Endothelial cell of umbilical vein (primary cell): ENCODE results near the gene ACAP1. TPM values are rescaled to one million over a fixed set of nuclear protein-coding genes. Genes with fewer than 3 reads are reported as not detected.

ENCODE experiments used
- BruUV-seq: library from RNA; stranded (reverse); fragments of 400-500 nt; replicated peaks from 2 replicates; lab custom pipeline; 2021; lab: Mats Ljungman, UMichigan
- CTCF ChIA-PET: fragments of 300-600, 350-600 bp; sonication (Branson Sonifier 250); formaldehyde crosslinking; loops from one replicate; lab custom pipeline; 2021; ENCODE audit warnings: antibody characterized with exemption, inconsistent platforms; lab: Charles Lee
- POLR2A ChIA-PET: fragments of 300-600, 350-600 bp; sonication (Branson Sonifier 250); formaldehyde crosslinking; loops from one replicate; lab custom pipeline; 2021; ENCODE audit warnings: antibody characterized with exemption, inconsistent platforms; lab: Charles Lee
- DNase-seq: peaks from one replicate; pipeline ENCODE4 v3.0.0-alpha.2; 2011; ENCODE audit warnings: low read depth, low spot score
- FAIRE-seq: peaks from 2 replicates; lab custom pipeline; 2011; peaks lifted over from hg19 to GRCh38; lab: Jason Lieb, UNC
- H2AFZ ChIP-seq: 2 replicates; pipeline ENCODE4 v1.6.0; 2012; ENCODE audit warnings: low read depth, low read length, control low read depth, inconsistent platforms
- H3K27ac ChIP-seq: 2 replicates; pipeline ENCODE4 v1.5.1; 2011; ENCODE audit warnings: low read depth, mild to moderate bottlenecking, control low read depth, low read length, moderate library complexity; ENCODE audit not compliant: insufficient read depth
- H3K27me3 ChIP-seq, 2 experiments: 2 replicates each; pipeline versions ENCODE4 v1.6.0 to v1.6.1; 2011; ENCODE audit warnings: low read length in 2 of 2, mixed read lengths in 1 of 2; ENCODE audit not compliant: control insufficient read depth in 2 of 2, insufficient read depth in 2 of 2
- H3K36me3 ChIP-seq, 2 experiments: 2 replicates in 1 of 2; 3 replicates in 1 of 2; pipeline ENCODE4 v1.5.1; 2011; ENCODE audit warnings: low read length in 2 of 2, mild to moderate bottlenecking in 1 of 2, moderate library complexity in 1 of 2; ENCODE audit not compliant: control insufficient read depth in 2 of 2, insufficient read depth in 2 of 2; ENCODE audit errors: extremely low read depth in 1 of 2
- H3K4me1 ChIP-seq: 3 replicates; pipeline ENCODE4 v1.5.1; 2011; ENCODE audit warnings: mild to moderate bottlenecking, low read length; ENCODE audit not compliant: control insufficient read depth, insufficient read depth; ENCODE audit errors: extremely low read depth
- H3K4me2 ChIP-seq: 2 replicates; pipeline ENCODE4 v1.6.1; 2011; ENCODE audit warnings: low read length, control low read depth, mixed read lengths; ENCODE audit not compliant: insufficient read depth
- H3K4me3 ChIP-seq, 3 experiments: fragments of 200-600 bp in 1 of 3; sonication (generic), shearing (Covaris generic) in 1 of 3; replicated peaks in 1 of 3; 2 replicates each; pipeline ENCODE4 v1.5.1; 2011 to 2016; ENCODE audit warnings: control low read depth in 3 of 3, low read length in 3 of 3, mild to moderate bottlenecking in 2 of 3, inconsistent platforms in 1 of 3, low read depth in 1 of 3, moderate library complexity in 1 of 3; ENCODE audit not compliant: insufficient read depth in 1 of 3
- H3K79me2 ChIP-seq: 2 replicates; pipeline ENCODE4 v1.6.0; 2012; ENCODE audit warnings: low read length, inconsistent platforms; ENCODE audit not compliant: control insufficient read depth, insufficient read depth
- H3K9ac ChIP-seq: replicated peaks from 2 replicates; pipeline ENCODE3; 2011; ENCODE audit warnings: low read length, control low read depth; ENCODE audit not compliant: insufficient read depth; ENCODE audit errors: extremely low read depth
- H3K9me1 ChIP-seq: replicated peaks from 3 replicates; pipeline ENCODE4 v1.6.0; 2011; ENCODE audit warnings: mild to moderate bottlenecking, low read length; ENCODE audit not compliant: control insufficient read depth, insufficient read depth; ENCODE audit errors: extremely low read depth
- H3K9me3 ChIP-seq: replicated peaks from 2 replicates; pipeline ENCODE4 v1.5.1; 2012; ENCODE audit warnings: low read length, inconsistent platforms; ENCODE audit not compliant: control insufficient read depth, insufficient read depth
- H4K20me1 ChIP-seq: replicated peaks from 2 replicates; pipeline ENCODE3; 2011; ENCODE audit warnings: mild to moderate bottlenecking, low read length; ENCODE audit not compliant: control insufficient read depth, insufficient read depth; ENCODE audit errors: extremely low read depth
- EZH2 ChIP-seq: IDR thresholded peaks from 2 replicates; pipeline ENCODE4 v1.6.1; 2012; ENCODE audit warnings: borderline replicate concordance, low read depth, mild to moderate bottlenecking, moderate library complexity, low read length, inconsistent platforms; ENCODE audit not compliant: severe bottlenecking
- FOS ChIP-seq: IDR thresholded peaks from 2 replicates; pipeline ENCODE4 v1.6.1; 2011; ENCODE audit warnings: mild to moderate bottlenecking, low read length, moderate library complexity, borderline replicate concordance; ENCODE audit not compliant: insufficient read depth
- GATA2 ChIP-seq: IDR thresholded peaks from 2 replicates; pipeline ENCODE4 v1.7.0; 2011; ENCODE audit warnings: low read depth, mild to moderate bottlenecking, moderate library complexity, mixed read lengths, low read length; ENCODE audit not compliant: insufficient read length, insufficient read depth
- JUN ChIP-seq: IDR thresholded peaks from 2 replicates; pipeline ENCODE4 v1.6.1; 2011; ENCODE audit warnings: borderline replicate concordance, low read depth; ENCODE audit not compliant: insufficient read length, insufficient read depth
- MYC ChIP-seq: IDR thresholded peaks from one replicate; pipeline ENCODE4 v1.6.1; 2011; ENCODE audit warnings: mild to moderate bottlenecking, low read depth, low read length
- POLR2A ChIP-seq: IDR thresholded peaks from 2 replicates; pipeline ENCODE4 v1.6.1; 2012; ENCODE audit warnings: low read depth, mild to moderate bottlenecking, control low read depth, low read length
- POLR2AphosphoS5 ChIP-seq: IDR thresholded peaks from 2 replicates; pipeline ENCODE4 v1.6.1; 2012; ENCODE audit warnings: low read depth, mild to moderate bottlenecking, control low read depth, low read length, moderate library complexity; ENCODE audit not compliant: insufficient read depth
- dilution Hi-C: fragments of 300-500 bp; cut with MboI; formaldehyde crosslinking; loops from one replicate; pipeline ENCODE4 v1.15.0; 2019; ENCODE audit warnings: low sequenced_read_pairs; ENCODE audit not compliant: extremely low pct_ligation_motif_present
- intact Hi-C: fragments of 100-400 bp; cut with micrococcal nuclease; formaldehyde crosslinking; loops from one replicate; pipeline ENCODE4 v1.10.0; 2022
- polyA plus RNA-seq, 4 experiments: library from polyadenylated mRNA; depleted of rRNA in 3 of 4; stranded (reverse) in 3 of 4; unstranded in 1 of 4; fragments of >200 nt; gene quantifications; 2 replicates each; pipeline versions ENCODE4 v1.2.1 to v1.2.3, GENCODE V29; 2011 to 2012; ENCODE audit warnings: missing spikeins in 1 of 4
- total RNA-seq: library from RNA; stranded (reverse); gene quantifications from 2 replicates; pipeline ENCODE4 v1.2.3, GENCODE V29; 2021
- TF ChIP-seq, protein P1 (sequence below): IDR thresholded peaks from 2 replicates; pipeline ENCODE4 v1.6.1; 2011; ENCODE audit not compliant: insufficient read depth, insufficient read length

Gene ACAP1
- total and polyA plus RNA-seq, 2 donors (not counting 3 experiments of a cell fraction or from before 2014, with no cell fraction given), result 0.46 TPM; not detected in 1

DNA sequence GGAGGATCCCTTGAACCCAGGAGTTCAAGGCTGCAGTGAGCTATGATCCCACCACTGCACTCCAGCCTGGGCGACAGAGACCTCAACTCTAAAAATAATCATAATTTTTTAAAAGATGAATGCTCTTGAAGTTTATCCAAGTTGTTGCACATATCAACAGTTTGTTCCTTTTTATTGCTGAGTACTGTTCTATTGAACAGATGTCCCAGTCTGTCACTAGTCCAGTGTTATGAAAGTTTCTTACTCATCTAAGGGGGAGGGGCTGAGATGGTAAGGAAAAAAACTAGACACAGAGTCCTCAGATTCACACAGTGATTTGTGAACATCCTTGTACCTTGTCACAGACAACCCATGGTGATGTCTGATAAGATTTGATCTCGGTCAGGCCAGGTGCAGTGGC lies 3.9 kb downstream of the ACAP1 start:
- intact Hi-C loops (no loop called here), dilution Hi-C loops (no loop called here)
- no peak overlapping the region for H3K4me3 ChIP-seq
- no peaks in the 10 kb centered on the region for H4K20me1 ChIP-seq
- H3K9me1 ChIP-seq, result no peaks in the 10 kb centered on the region
- no peaks in the 10 kb centered on the region for H3K9me3 ChIP-seq
- no peak overlapping the region for H3K4me2 ChIP-seq
- no peak overlapping the region for H3K27ac ChIP-seq
- no peaks in the 10 kb centered on the region for H3K4me1 ChIP-seq
- no TSS peak for BruUV-seq
- ChIA-PET POLR2A (no interaction called here), CTCF (interaction anchor here (2.8 kb wide), 1 partner anchor 11 kb away, joined by 8 read pairs; the partner anchor contains the start of gene NEURL4)
- no peak overlapping the region for H3K9ac ChIP-seq
- no peak overlapping the region for H2AFZ ChIP-seq
- DNase-seq (no peak), FAIRE-seq (no peak)
- no peaks in the 10 kb centered on the region for H3K27me3 ChIP-seq
- H3K79me2 ChIP-seq, result no peaks in the 10 kb centered on the region
- no peak for TF ChIP-seq POLR2AphosphoS5
- TF ChIP-seq JUN, result no peak
- H3K36me3 ChIP-seq, result no peaks in the 10 kb centered on the region

DNA sequence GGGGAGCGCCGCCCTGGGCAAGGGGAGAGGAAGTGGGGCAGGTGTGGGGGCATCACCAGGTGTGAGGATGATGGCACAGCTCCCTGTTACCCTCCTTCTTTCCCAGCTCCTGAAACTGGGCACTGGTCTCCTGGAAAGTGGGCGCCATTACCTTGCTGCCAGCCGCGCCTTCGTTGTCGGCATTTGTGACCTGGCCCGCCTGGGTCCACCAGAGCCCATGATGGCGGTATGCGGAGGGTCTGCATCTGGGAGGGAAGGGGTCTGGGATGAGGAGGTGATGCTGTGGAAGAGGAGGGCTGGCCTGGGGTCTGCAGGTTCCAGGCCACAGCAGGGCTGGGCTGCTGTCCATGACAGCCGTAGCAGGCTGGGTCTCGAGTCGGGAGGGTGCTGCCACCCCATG lies 5.5 kb downstream of the ACAP1 start:
- Histone ChIP-seq H2AFZ (no peak overlapping the region), H3K79me2 (no peaks in the 10 kb centered on the region), H3K4me3 (no peak overlapping the region), H3K27ac (no peak overlapping the region), H3K9me1 (no peaks in the 10 kb centered on the region), H3K4me2 (no peak overlapping the region), H3K9ac (no peak overlapping the region), H3K36me3 (no peaks in the 10 kb centered on the region), H3K9me3 (no peaks in the 10 kb centered on the region), H4K20me1 (no peaks in the 10 kb centered on the region), H3K27me3 (no peaks in the 10 kb centered on the region), H3K4me1 (no peaks in the 10 kb centered on the region)
- dilution Hi-C loops, result no loop called here
- TF ChIP-seq GATA2 (no peak), POLR2A (no peak), FOS (no peak), MYC (no peak), EZH2 (no peak), POLR2AphosphoS5 (no peak), JUN (no peak)
- TF ChIP-seq, protein P1, sequence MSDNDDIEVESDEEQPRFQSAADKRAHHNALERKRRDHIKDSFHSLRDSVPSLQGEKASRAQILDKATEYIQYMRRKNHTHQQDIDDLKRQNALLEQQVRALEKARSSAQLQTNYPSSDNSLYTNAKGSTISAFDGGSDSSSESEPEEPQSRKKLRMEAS, result no peak
- ChIA-PET POLR2A (no interaction called here), CTCF (interaction anchor here (0.8 to 1.0 kb wide), 2 partner anchors 12 to 13 kb away, joined by 4 read pairs; partner anchors contain the start of genes NEURL4 and TMEM95)
- FAIRE-seq (no peak), DNase-seq (no peak)
- intact Hi-C loops, result no loop called here
- no TSS peak for BruUV-seq
